ENCODE data around the gene TNS1. TPM values are rescaled to one million over a fixed set of nuclear protein-coding genes. Genes with fewer than 3 reads are reported as not detected.

TNS1 gene
- total RNA-seq, 1 experiment from 2014 or later = 1.5 TPM

GRCh38 chr2:217905896-217906295, 96.9 kb downstream of the TNS1 start:
- Histone ChIP-seq H3K79me2 (ENCODE audit: low read length) (no peaks in the 10 kb centered on the region), H3K9me2 (replicated peaks; ENCODE audit: low read length) (no peaks in the 10 kb centered on the region), H2AFZ (ENCODE audit: low read length) (no peak overlapping the region), H3K4me1 (ENCODE audit: insufficient read depth, low read length) (no peaks in the 10 kb centered on the region), H3K27ac (ENCODE audit: low read length) (no peak overlapping the region), H3F3A (ENCODE audit: low read length, unreplicated experiment) (no peaks in the 10 kb centered on the region), H3K9ac (ENCODE audit: low read length) (no peak overlapping the region), H3K4me3 (ENCODE audit: low read length) (no peak overlapping the region), H3K9me3 (ENCODE audit: low read length) (no peaks in the 10 kb centered on the region), H3K4me2 (ENCODE audit: low read length) (no peak overlapping the region), H3K36me3 (ENCODE audit: low read depth, low read length) (no peaks in the 10 kb centered on the region), H3K27me3 (ENCODE audit: low read length) (peaks cover 67% of the 10 kb centered on the region), H4K20me1 (ENCODE audit: low read length) (no peaks in the 10 kb centered on the region)
- ATAC-seq (no peak), DNase-seq (no peak)
- no peak for TF ChIP-seq EZH2 (IDR thresholded peaks at IDR 0.05; ENCODE audit: low read length, unreplicated experiment)
- TF ChIP-seq EZH2phosphoT487 (IDR thresholded peaks at IDR 0.05; ENCODE audit: borderline replicate concordance, low read length) = no peak
- no peak for TF ChIP-seq CTCF (conservative IDR thresholded peaks at IDR 0.05; ENCODE audit: low read depth, low read length)
- intact Hi-C loops (cut with micrococcal nuclease) = no loop called here
- POLR2A ChIA-PET (ENCODE audit: unreplicated experiment) = no interaction called here
- no TSS peak for BruUV-seq (replicated peaks)
- CTCF ChIA-PET = no interaction called here

- CTCF ChIA-PET = no interaction called here
- Histone ChIP-seq H2AFZ (ENCODE audit: low read length) (no peak overlapping the region), H3K79me2 (ENCODE audit: low read length) (no peaks in the 10 kb centered on the region), H3F3A (ENCODE audit: low read length, unreplicated experiment) (no peaks in the 10 kb centered on the region), H3K27me3 (ENCODE audit: low read length) (peaks cover 67% of the 10 kb centered on the region), H3K4me2 (ENCODE audit: low read length) (no peak overlapping the region), H3K9me3 (ENCODE audit: low read length) (no peaks in the 10 kb centered on the region), H3K9me2 (replicated peaks; ENCODE audit: low read length) (no peaks in the 10 kb centered on the region), H3K4me3 (ENCODE audit: low read length) (no peak overlapping the region), H3K36me3 (ENCODE audit: low read depth, low read length) (no peaks in the 10 kb centered on the region), H3K4me1 (ENCODE audit: insufficient read depth, low read length) (no peaks in the 10 kb centered on the region), H4K20me1 (ENCODE audit: low read length) (no peaks in the 10 kb centered on the region), H3K27ac (ENCODE audit: low read length) (no peak overlapping the region), H3K9ac (ENCODE audit: low read length) (no peak overlapping the region)
- ATAC-seq = no peak
- POLR2A ChIA-PET (ENCODE audit: unreplicated experiment) = no interaction called here
- intact Hi-C loops (cut with micrococcal nuclease) = no loop called here
- no peak for TF ChIP-seq CTCF (conservative IDR thresholded peaks at IDR 0.05; ENCODE audit: low read depth, low read length)
- TF ChIP-seq EZH2phosphoT487 (IDR thresholded peaks at IDR 0.05; ENCODE audit: borderline replicate concordance, low read length) = no peak
- TF ChIP-seq EZH2 (IDR thresholded peaks at IDR 0.05; ENCODE audit: low read length, unreplicated experiment) = no peak
- no TSS peak for BruUV-seq (replicated peaks)
- no peak for DNase-seq
These were observed 97.4 kb downstream of the TNS1 start for GRCh38 chr2:217905395-217905794.

- Histone ChIP-seq H3K4me1 (ENCODE audit: insufficient read depth, low read length) (no peaks in the 10 kb centered on the region), H3K9me2 (replicated peaks; ENCODE audit: low read length) (no peaks in the 10 kb centered on the region), H3K4me3 (ENCODE audit: low read length) (no peak overlapping the region), H3K9ac (ENCODE audit: low read length) (no peak overlapping the region), H3K27me3 (ENCODE audit: low read length) (peaks cover 66% of the 10 kb centered on the region), H3K36me3 (ENCODE audit: low read depth, low read length) (no peaks in the 10 kb centered on the region), H3F3A (ENCODE audit: low read length, unreplicated experiment) (no peaks in the 10 kb centered on the region), H4K20me1 (ENCODE audit: low read length) (no peaks in the 10 kb centered on the region), H3K27ac (ENCODE audit: low read length) (no peak overlapping the region), H3K79me2 (ENCODE audit: low read length) (no peaks in the 10 kb centered on the region), H3K4me2 (ENCODE audit: low read length) (no peak overlapping the region), H3K9me3 (ENCODE audit: low read length) (no peaks in the 10 kb centered on the region), H2AFZ (ENCODE audit: low read length) (no peak overlapping the region)
- no peak for TF ChIP-seq EZH2phosphoT487 (IDR thresholded peaks at IDR 0.05; ENCODE audit: borderline replicate concordance, low read length)
- no peak for TF ChIP-seq EZH2 (IDR thresholded peaks at IDR 0.05; ENCODE audit: low read length, unreplicated experiment)
- no peak for TF ChIP-seq CTCF (conservative IDR thresholded peaks at IDR 0.05; ENCODE audit: low read depth, low read length)
- intact Hi-C loops (cut with micrococcal nuclease) = no loop called here
- no TSS peak for BruUV-seq (replicated peaks)
- DNase-seq (no peak), ATAC-seq (no peak)
- ChIA-PET CTCF (no interaction called here), POLR2A (ENCODE audit: unreplicated experiment) (no interaction called here)
These were observed 98.2 kb downstream of the TNS1 start for GRCh38 chr2:217904614-217904965.
